GM19240 (cell line): ENCODE measurements around the gene CNOT2.

Experiments
- DNase-seq: peaks from one replicate; pipeline ENCODE4 v3.0.0; 2011; ENCODE audit warnings: low spot score; ENCODE audit not compliant: insufficient read length

The CNOT2 gene

GRCh38 chr12:70251661-70252060 lies 8.4 kb downstream of the CNOT2 start:
- no peak for DNase-seq

GRCh38 chr12:70252832-70253231 lies 9.6 kb downstream of the CNOT2 start:
- no peak for DNase-seq

GRCh38 chr12:70254225-70254624 lies 11.0 kb downstream of the CNOT2 start:
- DNase-seq, result no peak

GRCh38 chr12:70254846-70255245 lies 11.6 kb downstream of the CNOT2 start:
- DNase-seq, result no peak

GRCh38 chr12:70255311-70255710 lies 12.1 kb downstream of the CNOT2 start:
- no peak for DNase-seq

GRCh38 chr12:70258605-70259403 lies 15.6 kb downstream of the CNOT2 start:
- no peak for DNase-seq

GRCh38 chr12:70260646-70261045 lies 17.4 kb downstream of the CNOT2 start:
- DNase-seq, result no peak

GRCh38 chr12:70264067-70264867 lies 21.0 kb downstream of the CNOT2 start:
- DNase-seq, result no peak

GRCh38 chr12:70265132-70265531 lies 21.9 kb downstream of the CNOT2 start:
- no peak for DNase-seq

- DNase-seq, result no peak
These were observed 24.3 kb downstream of the CNOT2 start for GRCh38 chr12:70267550-70267949.

GRCh38 chr12:70268972-70269371 lies 25.7 kb downstream of the CNOT2 start:
- DNase-seq, result no peak

GRCh38 chr12:70270108-70270507 lies 26.9 kb downstream of the CNOT2 start:
- no peak for DNase-seq

- no peak for DNase-seq
These were observed 27.8 kb downstream of the CNOT2 start for GRCh38 chr12:70271025-70271424.

- no peak for DNase-seq
These were observed 29.3 kb downstream of the CNOT2 start for GRCh38 chr12:70272510-70272909.

GRCh38 chr12:70275045-70275444 lies 31.8 kb downstream of the CNOT2 start:
- no peak for DNase-seq

GRCh38 chr12:70277973-70278372 lies 34.7 kb downstream of the CNOT2 start:
- DNase-seq, result no peak

GRCh38 chr12:70278945-70279344 lies 35.7 kb downstream of the CNOT2 start:
- DNase-seq, result no peak

GRCh38 chr12:70283232-70283631 lies 40.0 kb downstream of the CNOT2 start:
- DNase-seq, result no peak

GRCh38 chr12:70288817-70289216 lies 45.6 kb downstream of the CNOT2 start:
- DNase-seq, result no peak

GRCh38 chr12:70290116-70290515 lies 46.9 kb downstream of the CNOT2 start:
- no peak for DNase-seq

- no peak for DNase-seq
These were observed 49.0 kb downstream of the CNOT2 start for GRCh38 chr12:70292017-70292776.
